HG03060 (cell line): ENCODE measurements around the gene ADORA3.

Source experiments
- ATAC-seq: cut with Tn5 transposase; IDR thresholded peaks from one replicate; pipeline ENCODE4 v1.9.1; 2021; ENCODE audit warnings: low read depth, moderate number of reproducible peaks; ENCODE audit not compliant: unreplicated experiment

ADORA3 gene

DNA sequence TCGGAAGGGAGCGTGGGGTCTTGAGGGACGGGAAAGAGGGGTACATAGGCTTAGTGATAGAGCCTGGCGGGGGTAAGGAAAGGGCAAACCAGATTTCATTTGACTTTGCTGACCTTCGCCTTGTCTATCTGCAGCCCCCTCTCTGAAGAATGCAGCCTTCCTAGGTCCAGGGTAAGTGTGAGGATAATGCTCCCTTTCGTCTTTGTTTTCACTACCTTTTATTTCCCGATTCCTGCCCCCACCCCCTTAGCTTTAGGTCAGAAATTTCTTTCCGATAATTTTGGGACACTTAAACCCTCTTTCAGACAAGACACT, 53.8 kb downstream of the ADORA3 start:
- ATAC-seq, result no peak
